Subcutaneous adipose tissue (tissue), 4 donors: ENCODE results near the gene ARHGAP25. TPM values are rescaled to one million over a fixed set of nuclear protein-coding genes. Genes with fewer than 3 reads are reported as not detected.

Experiments used
- total RNA-seq, 4 donors: library from RNA; depleted of rRNA; stranded (reverse); fragments of >200 nt; gene quantifications; one replicate each; pipeline ENCODE4 v1.1.0, GENCODE V29; 2016
- TF ChIP-seq, protein P1 (sequence below): fragments of 450-650 bp; IDR thresholded peaks from one replicate; pipeline ENCODE4 v1.5.1; 2016; ENCODE audit warnings: low read depth, mild to moderate bottlenecking, control low read depth, antibody characterized with exemption, moderate library complexity

ARHGAP25 gene
- total RNA-seq, 4 donors from 2014 or later, result 7.3 to 29.7 (median 14.3) TPM

DNA sequence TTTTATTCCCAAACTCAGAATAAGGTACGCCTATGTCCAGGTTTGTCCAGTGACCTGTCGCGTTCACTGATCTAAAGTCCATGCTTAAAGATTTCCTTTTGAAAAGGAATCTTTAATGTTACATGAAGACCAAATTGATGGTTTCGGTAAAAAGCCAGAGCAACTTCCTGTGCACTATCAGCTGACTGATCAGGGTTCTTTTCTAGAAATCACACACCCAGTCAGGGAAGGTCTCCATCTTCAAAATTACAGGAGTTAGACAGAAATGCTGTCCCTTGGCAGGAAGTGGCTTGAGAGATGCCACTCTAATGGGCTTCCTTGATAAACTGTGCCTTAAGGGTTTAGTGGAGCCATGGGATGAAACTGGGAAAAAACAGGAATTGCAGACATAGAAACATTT is 14.7 kb upstream of the ARHGAP25 start:
- TF ChIP-seq, protein P1, sequence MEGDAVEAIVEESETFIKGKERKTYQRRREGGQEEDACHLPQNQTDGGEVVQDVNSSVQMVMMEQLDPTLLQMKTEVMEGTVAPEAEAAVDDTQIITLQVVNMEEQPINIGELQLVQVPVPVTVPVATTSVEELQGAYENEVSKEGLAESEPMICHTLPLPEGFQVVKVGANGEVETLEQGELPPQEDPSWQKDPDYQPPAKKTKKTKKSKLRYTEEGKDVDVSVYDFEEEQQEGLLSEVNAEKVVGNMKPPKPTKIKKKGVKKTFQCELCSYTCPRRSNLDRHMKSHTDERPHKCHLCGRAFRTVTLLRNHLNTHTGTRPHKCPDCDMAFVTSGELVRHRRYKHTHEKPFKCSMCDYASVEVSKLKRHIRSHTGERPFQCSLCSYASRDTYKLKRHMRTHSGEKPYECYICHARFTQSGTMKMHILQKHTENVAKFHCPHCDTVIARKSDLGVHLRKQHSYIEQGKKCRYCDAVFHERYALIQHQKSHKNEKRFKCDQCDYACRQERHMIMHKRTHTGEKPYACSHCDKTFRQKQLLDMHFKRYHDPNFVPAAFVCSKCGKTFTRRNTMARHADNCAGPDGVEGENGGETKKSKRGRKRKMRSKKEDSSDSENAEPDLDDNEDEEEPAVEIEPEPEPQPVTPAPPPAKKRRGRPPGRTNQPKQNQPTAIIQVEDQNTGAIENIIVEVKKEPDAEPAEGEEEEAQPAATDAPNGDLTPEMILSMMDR, result no peak

DNA sequence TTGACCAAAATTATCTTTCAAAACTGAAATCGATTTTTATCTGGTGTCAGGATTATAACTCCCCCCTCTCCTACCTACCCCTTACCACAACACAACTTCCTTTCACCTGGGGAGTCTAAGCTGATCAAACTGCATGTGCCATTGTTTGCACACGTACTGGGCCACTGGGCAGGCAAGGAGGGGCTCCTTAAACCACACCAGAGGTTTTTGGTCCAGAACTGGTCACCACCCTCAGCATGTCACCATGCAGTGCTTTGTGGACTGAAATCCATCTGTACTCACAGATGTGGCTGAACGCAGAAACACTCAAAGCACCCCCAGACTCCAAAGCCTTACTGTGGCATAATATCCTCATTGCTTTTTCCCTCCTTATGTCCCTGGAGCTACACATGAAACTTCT is 13.9 kb upstream of the ARHGAP25 start:
- TF ChIP-seq, protein P1, result no peak

DNA sequence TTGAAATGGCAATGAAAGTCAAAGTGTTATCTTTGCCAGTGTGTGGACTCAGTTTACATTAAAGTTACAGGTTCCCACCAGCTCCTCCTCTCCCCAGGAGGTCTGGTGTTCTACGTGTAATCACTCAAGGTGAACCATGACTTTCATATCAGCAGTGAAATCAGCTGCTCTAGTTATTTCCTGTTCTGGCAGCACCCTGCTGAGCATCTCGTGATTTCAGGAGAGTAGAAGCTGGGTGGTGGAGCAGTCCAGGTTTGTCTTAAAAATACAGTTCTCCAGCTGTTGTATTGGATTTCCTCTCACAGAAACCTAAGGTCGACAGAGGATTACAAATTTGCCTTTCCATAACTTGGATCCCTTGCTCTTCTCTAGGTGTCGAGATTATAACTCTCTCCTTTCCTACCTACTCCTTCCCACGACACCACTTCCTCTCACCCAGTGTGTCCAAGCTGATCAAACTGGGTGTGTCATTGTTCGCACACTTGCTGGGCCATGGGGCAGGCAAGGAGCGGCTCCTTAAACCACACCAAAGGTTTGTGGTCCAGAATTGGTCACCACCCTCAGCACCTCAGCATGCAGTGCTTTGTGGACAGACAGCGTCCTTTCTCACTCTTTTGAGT is 13.0 kb upstream of the ARHGAP25 start:
- TF ChIP-seq, protein P1, result no peak

DNA sequence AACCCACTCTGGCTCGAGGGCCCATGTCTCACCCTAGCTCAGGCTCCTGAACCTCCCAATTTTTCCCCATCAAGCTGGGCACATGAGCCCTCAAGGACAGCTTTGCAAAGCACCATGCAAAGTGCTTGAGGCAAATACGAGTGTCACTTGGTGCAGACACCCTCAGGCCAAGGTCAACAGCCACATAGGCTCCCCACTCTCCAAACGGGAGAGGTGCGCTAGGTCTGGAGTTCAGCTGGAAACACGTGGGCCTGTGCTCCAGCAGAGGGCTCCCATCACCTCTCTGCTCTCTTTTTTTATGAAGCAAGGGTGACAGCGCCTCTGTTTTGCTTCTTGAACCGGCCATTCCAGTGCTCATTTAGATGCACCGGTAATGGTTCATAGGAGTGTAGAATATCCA is 11.9 kb upstream of the ARHGAP25 start:
- TF ChIP-seq, protein P1, result no peak

DNA sequence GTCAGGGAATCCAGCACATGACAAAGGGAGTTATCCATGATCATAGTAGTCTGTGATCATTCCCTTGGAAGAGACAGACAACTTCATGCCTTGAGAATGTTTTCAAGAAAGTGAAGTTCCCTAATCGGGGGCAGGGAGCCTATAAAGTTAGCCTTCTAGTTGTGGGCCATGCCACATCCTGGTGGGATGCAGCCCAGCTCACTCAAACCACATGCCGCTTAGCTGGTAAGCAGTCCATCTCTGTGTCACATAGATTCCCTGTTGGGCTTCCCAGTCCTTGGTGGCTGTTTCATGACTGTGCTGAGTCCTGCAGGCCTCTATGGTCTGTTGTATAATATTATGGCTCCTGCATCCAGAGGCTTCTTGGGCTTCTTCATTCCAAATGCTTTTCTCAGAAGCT is 11.4 kb upstream of the ARHGAP25 start:
- TF ChIP-seq, protein P1, result no peak

DNA sequence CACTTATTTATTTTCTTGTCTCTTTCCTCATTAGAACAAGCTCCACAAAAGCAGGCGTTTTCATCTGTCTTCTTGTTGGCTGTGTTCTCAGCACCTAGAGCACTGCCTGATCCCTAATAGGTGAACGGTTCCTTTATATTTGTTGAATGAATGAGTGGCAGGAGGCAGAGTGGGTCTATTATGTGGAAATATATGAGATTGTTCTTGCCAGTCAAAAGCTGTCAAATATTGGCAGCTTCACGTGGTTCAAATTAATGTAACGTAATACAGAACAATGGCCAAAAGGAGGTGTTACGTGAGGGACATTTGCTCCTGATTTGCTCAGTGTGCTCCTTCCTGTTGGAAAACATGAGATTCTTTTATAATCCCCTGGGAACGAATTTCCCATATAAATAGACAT is 8.5 kb upstream of the ARHGAP25 start:
- TF ChIP-seq, protein P1, result no peak

DNA sequence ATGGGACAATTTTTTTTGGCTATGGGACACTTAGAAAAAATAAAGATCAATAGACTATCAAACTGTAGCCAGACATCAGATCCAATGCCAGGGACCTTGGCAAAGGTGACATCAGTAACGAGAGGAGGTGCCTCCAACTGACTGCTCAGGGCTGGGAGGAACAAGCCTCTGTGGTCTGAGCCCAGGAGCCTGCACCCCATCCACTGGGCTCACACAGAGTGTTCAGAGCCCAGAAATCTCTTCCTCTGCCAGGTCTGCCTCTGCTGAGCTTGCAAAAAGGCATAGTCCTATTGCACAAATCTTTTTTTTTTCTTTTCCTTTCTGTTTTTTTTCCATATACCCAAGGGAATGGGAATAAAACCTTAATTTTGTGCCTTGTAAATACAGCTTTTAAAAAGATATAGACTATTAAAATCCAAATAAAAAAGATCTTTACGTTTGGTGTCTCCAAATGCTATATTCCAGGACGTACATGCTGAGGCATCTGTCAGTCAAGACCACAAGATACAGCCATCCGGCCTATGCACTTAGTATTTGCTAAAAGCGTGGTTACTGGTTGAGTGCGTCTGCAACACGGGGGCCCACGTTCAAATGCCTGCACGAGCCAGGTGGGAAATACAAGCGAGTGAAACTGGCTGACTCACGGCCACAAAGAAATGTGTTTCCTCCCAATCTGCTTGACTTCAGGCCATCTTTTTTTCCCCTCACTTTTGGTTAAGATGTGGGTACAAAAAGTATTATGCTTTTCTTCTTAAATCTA is 7.8 kb upstream of the ARHGAP25 start:
- TF ChIP-seq, protein P1, result no peak
